Left kidney (tissue), 2 donors: Measurements from ENCODE around the gene ABCB11. TPM values are rescaled to one million over a fixed set of nuclear protein-coding genes. Genes with fewer than 3 reads are reported as not detected.
"Not testable (repeated sequence)": the region's sequence is repeated elsewhere in the genome, so short reads cannot be mapped to it uniquely, and the experiment has no call there.

Source experiments
- DNase-seq: peaks from one replicate; pipeline ENCODE4 v3.0.0-alpha.2; 2013
- polyA plus RNA-seq: library from polyadenylated mRNA; unstranded; fragments of 120-200 nt; gene quantifications from one replicate; pipeline ENCODE4 v1.2.1, GENCODE V29; 2013; ENCODE audit not compliant: insufficient read length

Gene ABCB11
- polyA plus RNA-seq, 1 donor: 0.10 TPM

- no peak for DNase-seq
Observed at GRCh38 chr2:169046440-169047151, 15.5 kb upstream of the ABCB11 start.

GRCh38 chr2:169042856-169043255 lies 11.7 kb upstream of the ABCB11 start:
- DNase-seq: no peak

- no peak for DNase-seq
Observed at GRCh38 chr2:169041594-169041993, 10.5 kb upstream of the ABCB11 start.

- DNase-seq: no peak
Observed at GRCh38 chr2:169039702-169040101, 8.6 kb upstream of the ABCB11 start.

GRCh38 chr2:169038338-169038757 lies 7.2 kb upstream of the ABCB11 start:
- DNase-seq: no peak

- no peak for DNase-seq
Observed at GRCh38 chr2:169036736-169037440, 5.8 kb upstream of the ABCB11 start.

- no peak for DNase-seq
Observed at GRCh38 chr2:169035887-169036286, 4.8 kb upstream of the ABCB11 start.

- no peak for DNase-seq
Observed at GRCh38 chr2:169034984-169035544, 3.9 kb upstream of the ABCB11 start.

- no peak for DNase-seq
Observed at GRCh38 chr2:169034256-169034655, 3.1 kb upstream of the ABCB11 start.

- no peak for DNase-seq
Observed at GRCh38 chr2:169029341-169029740, 1.8 kb downstream of the ABCB11 start.

- DNase-seq: no peak
Observed at GRCh38 chr2:169027234-169027633, 3.9 kb downstream of the ABCB11 start.

- no peak for DNase-seq
Observed at GRCh38 chr2:169026056-169026455, 5.1 kb downstream of the ABCB11 start.

GRCh38 chr2:169023161-169023560 lies 8.0 kb downstream of the ABCB11 start:
- DNase-seq: no peak

GRCh38 chr2:169018390-169018789 lies 12.7 kb downstream of the ABCB11 start:
- DNase-seq: no peak

- no peak for DNase-seq
Observed at GRCh38 chr2:169015943-169016342, 15.2 kb downstream of the ABCB11 start.

GRCh38 chr2:169014780-169015179 lies 16.3 kb downstream of the ABCB11 start:
- no peak for DNase-seq

GRCh38 chr2:169013628-169014026 lies 17.5 kb downstream of the ABCB11 start:
- no peak for DNase-seq

GRCh38 chr2:169012812-169013627 lies 18.1 kb downstream of the ABCB11 start:
- DNase-seq: no peak

GRCh38 chr2:169012191-169012792 lies 18.8 kb downstream of the ABCB11 start:
- DNase-seq: not testable (repeated sequence)

- DNase-seq: no peak
Observed at GRCh38 chr2:169011698-169012097, 19.4 kb downstream of the ABCB11 start.

- DNase-seq: no peak
Observed at GRCh38 chr2:169010633-169011460, 20.3 kb downstream of the ABCB11 start.
